ENCODE measurements around the gene JPT1.

DNA sequence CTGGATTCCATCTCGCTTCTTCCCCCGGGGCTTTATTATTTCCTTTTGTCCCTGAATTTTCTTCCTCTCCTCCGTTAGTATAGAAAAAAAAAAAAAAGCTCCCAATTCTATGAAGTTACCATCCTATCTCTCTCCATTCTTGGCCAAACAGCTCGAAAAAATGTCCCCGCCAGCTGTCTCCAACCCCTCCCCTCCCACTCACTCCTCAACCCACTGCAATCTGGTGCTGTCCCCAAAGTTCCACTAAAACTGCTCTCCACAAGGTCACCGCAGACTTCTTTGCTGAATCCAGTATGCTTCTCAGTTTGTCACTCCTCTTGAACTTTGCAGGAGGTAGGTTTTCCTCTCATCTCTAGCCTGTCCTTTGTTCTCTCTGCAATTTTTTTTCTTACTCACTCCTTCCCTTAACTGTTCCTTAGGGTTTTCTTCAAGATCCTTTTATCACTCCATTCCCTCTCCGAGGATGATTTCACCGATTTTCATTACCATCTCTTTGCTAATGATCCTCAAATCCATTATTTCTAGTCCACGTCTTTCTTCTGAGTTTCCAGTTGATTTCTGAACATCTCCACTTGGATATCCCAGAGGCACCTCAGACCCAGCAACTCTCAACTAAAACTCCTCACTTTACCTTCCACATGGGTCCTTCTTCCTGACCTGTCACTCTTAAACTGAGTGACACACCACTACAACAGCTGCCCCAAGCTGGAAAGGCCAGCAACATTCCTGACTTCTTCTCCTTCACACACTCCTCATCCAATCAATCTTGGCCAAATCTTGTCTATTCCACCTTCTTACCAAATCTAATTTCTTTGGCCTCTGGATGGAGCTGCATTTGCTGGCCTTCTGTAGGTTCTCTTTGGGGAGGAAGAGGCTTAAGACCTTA is 29.9 kb upstream of the JPT1 start:
- TF ChIP-seq, protein P1, sequence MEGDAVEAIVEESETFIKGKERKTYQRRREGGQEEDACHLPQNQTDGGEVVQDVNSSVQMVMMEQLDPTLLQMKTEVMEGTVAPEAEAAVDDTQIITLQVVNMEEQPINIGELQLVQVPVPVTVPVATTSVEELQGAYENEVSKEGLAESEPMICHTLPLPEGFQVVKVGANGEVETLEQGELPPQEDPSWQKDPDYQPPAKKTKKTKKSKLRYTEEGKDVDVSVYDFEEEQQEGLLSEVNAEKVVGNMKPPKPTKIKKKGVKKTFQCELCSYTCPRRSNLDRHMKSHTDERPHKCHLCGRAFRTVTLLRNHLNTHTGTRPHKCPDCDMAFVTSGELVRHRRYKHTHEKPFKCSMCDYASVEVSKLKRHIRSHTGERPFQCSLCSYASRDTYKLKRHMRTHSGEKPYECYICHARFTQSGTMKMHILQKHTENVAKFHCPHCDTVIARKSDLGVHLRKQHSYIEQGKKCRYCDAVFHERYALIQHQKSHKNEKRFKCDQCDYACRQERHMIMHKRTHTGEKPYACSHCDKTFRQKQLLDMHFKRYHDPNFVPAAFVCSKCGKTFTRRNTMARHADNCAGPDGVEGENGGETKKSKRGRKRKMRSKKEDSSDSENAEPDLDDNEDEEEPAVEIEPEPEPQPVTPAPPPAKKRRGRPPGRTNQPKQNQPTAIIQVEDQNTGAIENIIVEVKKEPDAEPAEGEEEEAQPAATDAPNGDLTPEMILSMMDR (IDR thresholded peaks at IDR 0.05), result no peak
- no peak for TF ChIP-seq POLR2AphosphoS5 (IDR thresholded peaks at IDR 0.05)
